ENCODE measurements around the gene LTBP4.
"Not testable (repeated sequence)": the region's sequence is repeated elsewhere in the genome, so short reads cannot be mapped to it uniquely, and the experiment has no call there.

Gene LTBP4

GRCh38 chr19:40612831-40613689 lies 11.9 kb downstream of the LTBP4 start:
- DNase-seq = peak; percentile 59 to 78 (median 65)

GRCh38 chr19:40613690-40614621 lies 12.8 kb downstream of the LTBP4 start:
- DNase-seq = peak; percentile 65 to 81 (median 66)

- DNase-seq = peak; percentile 65 to 75 (median 73)
Measured at GRCh38 chr19:40614622-40615411, 13.6 kb downstream of the LTBP4 start.

DNA sequence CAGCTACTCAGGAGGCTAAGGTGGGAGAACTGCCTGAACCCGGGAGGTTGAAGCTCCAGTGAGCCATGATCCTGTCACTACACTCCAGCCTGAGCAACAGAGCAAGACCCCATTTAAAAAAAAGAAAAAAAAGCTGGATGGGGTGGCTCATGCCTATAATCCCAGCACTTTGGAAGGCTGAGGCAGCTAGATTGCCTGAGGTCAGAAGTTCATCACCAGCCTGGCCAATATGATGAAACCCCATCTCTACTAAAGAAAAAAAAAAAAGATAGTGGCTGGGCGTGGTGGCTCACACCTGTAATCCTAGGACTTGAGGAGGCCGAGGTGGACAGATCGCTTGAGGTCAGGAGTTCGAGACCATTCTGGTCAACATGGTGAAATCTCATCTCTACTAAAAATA lies 15.0 kb downstream of the LTBP4 start:
- no peak for DNase-seq

GRCh38 chr19:40616941-40617340 lies 15.8 kb downstream of the LTBP4 start:
- no peak for DNase-seq

DNA sequence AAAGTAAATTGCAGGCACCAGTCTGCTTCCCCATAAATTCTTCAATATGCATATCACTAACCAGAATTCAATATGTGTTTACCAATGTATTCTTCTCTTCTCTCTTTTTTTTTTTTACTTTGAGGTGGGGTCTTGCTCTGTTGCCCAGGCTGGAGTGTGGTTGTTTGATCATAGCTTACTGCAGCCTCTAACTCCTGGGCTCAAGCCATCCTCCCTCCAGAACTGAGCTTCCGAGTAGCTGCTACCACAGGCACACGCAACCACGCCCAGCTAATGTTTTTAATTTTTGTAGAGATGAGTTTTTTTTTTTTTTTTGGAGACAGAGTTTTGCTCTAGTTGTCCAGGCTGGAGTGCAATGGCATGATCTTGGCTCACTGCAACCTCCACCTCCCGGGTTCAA lies 16.8 kb downstream of the LTBP4 start:
- DNase-seq = no peak

GRCh38 chr19:40619333-40620160 lies 18.4 kb downstream of the LTBP4 start:
- peak in 2 of 3 donors; percentile 45 to 59 for DNase-seq

DNA sequence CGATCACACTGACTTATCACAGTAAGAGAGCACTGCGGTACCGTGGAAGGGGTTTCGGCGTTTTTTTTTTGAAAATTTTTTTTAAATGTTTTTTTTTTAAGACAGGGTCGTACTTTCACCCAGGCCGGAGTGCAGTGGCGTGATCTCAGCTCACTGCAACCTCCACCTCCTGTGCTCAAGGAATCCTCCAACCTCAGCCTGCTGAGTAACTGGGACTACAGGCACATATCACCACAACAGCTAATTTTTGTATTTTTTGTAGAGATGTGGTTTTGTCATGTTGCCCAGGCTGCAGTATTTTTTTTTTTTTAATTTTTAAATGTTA lies 19.0 kb downstream of the LTBP4 start:
- no peak for DNase-seq

- DNase-seq = no peak
Measured at GRCh38 chr19:40621283-40621682, 20.1 kb downstream of the LTBP4 start.

DNA sequence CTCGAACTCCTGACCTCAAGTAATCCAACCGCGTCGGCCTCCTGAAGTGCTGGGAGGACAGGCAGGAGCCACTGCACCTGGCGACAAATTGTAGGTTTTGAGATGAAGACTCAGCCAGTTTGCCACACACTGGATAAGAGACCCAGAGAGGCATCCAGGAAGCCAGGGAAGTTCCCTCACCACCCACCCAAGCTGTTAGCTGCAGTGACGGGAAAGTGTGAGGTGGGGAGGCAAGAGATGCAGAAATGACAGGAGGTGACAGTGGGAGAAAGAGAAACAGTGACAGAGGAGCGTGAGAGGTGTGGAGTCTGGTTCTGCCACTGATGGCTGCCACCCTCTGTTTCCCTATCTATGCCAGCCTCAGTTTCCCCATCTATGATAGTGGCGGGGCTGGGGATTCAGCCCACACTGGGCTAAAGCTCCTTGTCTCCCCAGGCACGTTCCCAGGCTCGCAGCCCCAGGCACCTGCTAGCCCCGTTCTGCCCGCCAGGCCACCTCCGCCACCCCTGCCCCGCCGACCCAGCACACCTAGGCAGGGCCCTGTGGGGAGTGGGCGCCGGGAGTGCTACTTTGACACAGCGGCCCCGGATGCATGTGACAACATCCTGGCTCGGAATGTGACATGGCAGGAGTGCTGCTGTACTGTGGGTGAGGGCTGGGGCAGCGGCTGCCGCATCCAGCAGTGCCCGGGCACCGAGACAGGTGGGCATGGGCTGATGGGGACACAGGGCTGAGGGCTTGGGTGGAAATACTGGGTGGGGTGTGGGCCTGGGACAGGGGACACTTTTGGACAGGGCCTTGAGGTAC lies 21.0 kb downstream of the LTBP4 start:
- DNase-seq = no peak

- no peak for DNase-seq
Measured at GRCh38 chr19:40622773-40623075, 21.6 kb downstream of the LTBP4 start.

DNA sequence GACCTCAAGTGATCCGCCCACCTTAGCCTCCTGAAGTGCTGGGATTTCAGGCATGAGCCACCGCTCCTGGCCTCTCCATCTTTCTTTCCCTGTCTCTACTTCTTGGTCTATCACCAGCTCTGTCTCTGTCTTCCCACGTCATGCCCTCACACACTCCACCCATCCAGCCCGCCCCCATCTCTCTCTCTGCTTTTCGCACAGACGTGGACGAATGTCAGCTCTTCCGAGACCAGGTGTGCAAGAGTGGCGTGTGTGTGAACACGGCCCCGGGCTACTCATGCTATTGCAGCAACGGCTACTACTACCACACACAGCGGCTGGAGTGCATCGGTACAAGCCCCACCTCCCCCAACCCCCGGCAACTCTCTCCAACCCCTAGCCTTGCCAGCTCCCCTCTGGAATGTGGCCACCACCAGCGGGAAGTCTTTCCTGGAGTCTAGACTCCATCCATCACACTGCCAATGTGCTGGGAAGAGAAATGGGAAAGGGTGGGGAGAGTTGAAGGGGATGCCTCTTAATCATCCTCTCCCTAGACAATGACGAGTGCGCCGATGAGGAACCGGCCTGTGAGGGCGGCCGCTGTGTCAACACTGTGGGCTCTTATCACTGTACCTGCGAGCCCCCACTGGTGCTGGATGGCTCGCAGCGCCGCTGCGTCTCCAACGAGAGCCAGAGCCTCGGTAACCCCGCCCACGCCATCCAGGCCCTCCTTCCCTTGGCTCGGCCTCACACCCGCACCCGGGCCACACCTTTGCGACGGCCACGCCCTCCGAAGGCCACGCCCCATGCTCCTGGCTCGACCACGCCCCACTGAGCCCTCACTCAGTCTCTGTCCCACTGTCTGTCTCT lies 22.5 kb downstream of the LTBP4 start:
- no peak for DNase-seq

DNA sequence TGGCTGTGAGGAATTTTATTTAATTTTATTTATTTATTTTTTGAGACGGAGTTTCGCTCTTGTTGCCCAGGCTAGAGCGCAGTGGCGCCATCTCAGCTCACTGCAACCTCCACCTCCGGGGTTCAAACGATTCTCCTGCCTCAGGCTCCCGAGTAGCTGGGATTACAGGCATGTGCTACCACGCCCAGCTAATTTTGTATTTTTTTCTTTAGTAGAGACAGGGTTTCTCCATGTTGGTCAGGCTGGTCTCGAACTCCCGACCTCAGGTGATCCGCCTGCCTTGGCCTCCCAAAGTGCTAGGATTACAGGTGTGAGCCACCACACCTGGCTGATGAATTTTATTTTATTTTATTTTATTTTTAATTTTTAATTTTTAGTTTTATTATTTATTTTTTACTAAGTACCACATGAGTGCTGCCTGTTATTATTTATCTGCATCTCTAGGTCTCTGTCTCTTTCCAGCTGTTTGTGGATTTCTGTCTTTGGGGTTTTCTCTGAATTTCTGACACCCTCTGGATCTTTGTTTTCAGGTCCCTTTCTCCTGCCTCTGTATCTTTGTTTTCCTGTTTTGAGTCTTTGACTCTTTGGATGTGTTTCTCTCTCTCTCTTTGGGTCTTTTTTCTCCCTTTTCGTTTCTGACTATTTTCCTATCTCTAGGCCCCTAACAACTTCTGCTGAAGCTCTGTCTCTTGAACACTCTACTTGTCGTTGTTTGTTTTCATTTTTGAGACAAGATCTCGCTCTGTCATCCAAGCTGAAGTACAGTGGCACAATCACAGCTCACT lies 23.4 kb downstream of the LTBP4 start:
- not testable (repeated sequence) for DNase-seq

DNA sequence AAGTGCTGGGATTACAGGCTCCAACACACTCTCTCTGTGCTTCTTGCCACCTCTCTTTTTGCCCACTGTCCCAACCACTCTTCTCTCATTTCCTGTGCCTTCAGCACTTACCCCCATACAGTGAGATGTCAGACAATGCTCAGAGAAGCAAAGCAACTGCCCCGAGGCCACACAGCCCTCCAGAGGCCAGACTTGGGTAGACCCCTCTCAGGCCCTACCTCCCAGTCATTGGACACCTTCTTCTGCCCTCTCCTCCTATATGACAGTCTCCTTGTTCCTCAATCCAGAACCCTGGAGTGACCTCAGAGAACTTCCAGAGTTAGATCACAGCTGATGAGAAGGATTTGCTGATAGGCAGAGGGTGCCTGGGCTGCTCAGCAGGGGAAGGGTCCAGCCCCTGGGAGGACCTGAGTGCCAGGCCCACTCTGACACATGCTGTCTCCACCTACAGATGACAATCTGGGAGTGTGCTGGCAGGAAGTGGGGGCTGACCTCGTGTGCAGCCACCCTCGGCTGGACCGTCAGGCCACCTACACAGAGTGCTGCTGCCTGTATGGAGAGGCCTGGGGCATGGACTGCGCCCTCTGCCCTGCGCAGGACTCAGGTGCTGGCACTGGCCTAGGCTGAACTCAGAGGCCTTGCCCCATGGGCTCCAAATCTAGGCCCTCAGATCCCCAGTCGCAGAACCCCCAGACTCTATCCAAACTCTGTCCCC lies 24.4 kb downstream of the LTBP4 start:
- peak; percentile 60 to 67 (median 65) for DNase-seq

- DNase-seq = no peak
Measured at GRCh38 chr19:40626918-40627317, 25.7 kb downstream of the LTBP4 start.

GRCh38 chr19:40627486-40628279 lies 26.5 kb downstream of the LTBP4 start:
- DNase-seq = peak in 1 of 3 donors; percentile 19

GRCh38 chr19:40629346-40629745 lies 28.2 kb downstream of the LTBP4 start:
- no peak for DNase-seq

DNA sequence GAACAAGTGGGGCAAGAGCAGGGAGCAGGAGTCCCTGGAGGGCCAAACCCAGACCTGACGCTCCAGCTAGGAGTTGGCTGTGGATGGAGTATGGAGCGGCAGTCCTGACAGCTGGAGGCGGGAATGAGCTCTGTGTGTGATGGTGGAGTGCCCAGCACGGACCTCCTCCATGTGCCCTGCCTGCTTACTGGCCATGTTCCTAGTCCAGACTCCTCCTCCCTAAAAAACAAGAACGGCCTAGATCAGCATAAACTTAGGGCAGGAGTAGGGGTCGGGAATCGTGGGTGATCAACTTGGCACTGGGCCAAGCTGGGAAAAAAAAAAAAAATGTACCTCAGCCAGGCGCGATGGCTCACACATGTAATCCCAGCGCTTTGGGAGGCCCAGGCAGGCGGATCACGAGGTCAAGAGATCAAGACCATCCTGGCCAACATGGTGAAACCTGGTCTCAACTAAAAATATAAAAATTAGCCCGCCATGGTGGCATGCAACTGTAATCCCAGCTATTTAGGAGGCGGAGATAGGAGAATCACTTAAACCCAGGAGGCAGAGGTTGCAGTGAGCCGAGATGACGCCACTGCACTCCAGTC lies 29.5 kb downstream of the LTBP4 start:
- DNase-seq = no peak
